Measurements from ENCODE around the gene SMAD3.

Gene SMAD3

DNA sequence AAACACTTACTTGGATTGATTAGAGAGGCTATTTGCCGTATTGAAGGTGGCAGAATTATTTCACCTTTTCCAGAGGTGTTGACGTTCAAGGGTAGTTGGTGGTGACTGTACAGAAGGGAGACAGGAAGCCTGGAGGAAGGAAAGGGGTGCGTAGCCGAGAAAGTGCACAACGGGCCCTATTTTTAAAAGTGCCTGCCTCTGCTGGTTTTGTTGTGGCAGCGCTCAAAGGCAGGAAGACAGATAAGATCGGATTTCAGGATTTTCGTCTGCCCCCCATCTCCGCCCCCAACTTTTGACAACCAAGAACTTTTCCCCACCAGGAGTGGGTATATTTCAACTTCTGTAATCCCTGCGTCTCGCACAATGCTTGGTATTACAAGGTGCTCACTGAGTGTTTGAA is 38.5 kb downstream of the SMAD3 start:
- DNase-seq (ENCODE audit: extremely low read depth, insufficient read length), result no peak
- Histone ChIP-seq H3K36me3 (ENCODE audit: control insufficient read depth, insufficient read depth, low read length) (0 out of 2 replicates have a peak, but pooled peaks cover 1% of the 10 kb centered on the region), H3K27me3 (replicated peaks; ENCODE audit: control insufficient read depth, insufficient read depth, low read length) (no peaks in the 10 kb centered on the region), H3K4me3 (replicated peaks; ENCODE audit: low read depth, low read length) (no peak overlapping the region)
- TF ChIP-seq, protein P1, sequence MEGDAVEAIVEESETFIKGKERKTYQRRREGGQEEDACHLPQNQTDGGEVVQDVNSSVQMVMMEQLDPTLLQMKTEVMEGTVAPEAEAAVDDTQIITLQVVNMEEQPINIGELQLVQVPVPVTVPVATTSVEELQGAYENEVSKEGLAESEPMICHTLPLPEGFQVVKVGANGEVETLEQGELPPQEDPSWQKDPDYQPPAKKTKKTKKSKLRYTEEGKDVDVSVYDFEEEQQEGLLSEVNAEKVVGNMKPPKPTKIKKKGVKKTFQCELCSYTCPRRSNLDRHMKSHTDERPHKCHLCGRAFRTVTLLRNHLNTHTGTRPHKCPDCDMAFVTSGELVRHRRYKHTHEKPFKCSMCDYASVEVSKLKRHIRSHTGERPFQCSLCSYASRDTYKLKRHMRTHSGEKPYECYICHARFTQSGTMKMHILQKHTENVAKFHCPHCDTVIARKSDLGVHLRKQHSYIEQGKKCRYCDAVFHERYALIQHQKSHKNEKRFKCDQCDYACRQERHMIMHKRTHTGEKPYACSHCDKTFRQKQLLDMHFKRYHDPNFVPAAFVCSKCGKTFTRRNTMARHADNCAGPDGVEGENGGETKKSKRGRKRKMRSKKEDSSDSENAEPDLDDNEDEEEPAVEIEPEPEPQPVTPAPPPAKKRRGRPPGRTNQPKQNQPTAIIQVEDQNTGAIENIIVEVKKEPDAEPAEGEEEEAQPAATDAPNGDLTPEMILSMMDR (IDR thresholded peaks at IDR 0.05; ENCODE audit: insufficient read depth, low read length, poor library complexity, severe bottlenecking), result no peak

DNA sequence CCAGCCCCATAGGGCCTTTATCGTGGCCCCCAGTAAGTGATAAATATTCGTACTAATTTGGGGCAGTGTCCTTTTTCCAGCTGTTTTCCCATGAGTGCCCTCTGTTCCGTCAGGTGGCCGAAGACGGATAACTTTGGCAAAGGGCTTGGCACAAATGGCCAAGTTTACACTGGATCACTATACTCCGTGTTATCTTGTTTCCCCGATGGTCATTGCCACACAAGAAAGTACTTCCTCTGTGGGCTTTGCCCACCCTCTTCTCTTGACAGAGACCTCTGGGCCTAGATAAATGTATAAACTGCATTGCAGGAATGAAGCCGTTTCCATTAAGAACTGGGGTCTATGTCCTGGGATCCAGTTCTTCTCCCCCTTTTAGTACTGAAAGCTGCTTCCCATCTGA is 39.1 kb downstream of the SMAD3 start:
- TF ChIP-seq, protein P1 (IDR thresholded peaks at IDR 0.05; ENCODE audit: insufficient read depth, low read length, poor library complexity, severe bottlenecking), result no peak
- H3K27me3 ChIP-seq (replicated peaks; ENCODE audit: control insufficient read depth, insufficient read depth, low read length), result no peaks in the 10 kb centered on the region
- H3K4me3 ChIP-seq (replicated peaks; ENCODE audit: low read depth, low read length), result no peak overlapping the region
- 0 out of 2 replicates have a peak, but pooled peaks cover 1% of the 10 kb centered on the region for H3K36me3 ChIP-seq (ENCODE audit: control insufficient read depth, insufficient read depth, low read length)
- no peak for DNase-seq (ENCODE audit: extremely low read depth, insufficient read length)

DNA sequence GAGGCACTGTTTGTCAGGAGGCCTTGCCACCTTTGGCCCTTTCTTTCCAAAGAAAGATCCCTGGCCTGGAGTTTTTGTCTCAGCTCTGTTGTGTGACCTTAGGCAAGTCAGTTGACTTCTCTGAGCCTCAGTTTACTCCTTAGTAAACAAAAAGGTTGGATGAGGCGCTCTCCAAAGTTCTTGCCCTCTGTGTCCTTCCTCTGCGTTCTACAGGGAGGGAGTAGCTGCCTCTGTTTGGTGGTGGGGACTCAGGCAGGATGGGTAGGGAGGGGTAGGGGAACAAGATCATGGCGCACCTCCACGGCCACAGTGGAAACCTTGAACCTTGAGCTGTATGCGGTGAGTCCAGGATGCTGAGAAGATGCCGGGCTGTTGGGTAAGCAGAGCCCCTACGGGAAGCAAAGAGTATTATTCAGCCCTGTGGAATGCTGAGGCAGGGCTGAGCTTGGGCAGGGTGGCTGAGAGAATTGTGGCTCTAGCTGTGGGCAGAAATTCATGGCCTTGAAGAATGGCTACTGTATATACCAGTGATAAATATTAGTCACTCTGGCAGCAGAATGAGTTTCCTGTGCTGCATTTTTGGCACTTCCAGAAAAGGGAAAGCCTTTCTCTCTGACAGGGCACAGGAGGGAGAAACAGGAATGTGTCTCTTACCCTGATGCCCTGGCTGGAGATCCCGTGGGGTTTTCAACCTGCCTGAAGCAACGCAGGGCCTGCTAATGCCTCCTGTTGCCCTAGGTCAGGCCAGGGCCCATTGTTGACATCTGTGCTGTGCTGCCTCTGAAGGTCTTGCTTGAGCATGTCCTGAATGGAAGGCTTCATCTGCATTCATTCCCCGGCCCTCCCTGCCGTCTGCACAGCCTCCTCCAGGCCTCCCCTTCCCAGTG is 39.9 kb downstream of the SMAD3 start:
- TF ChIP-seq, protein P1 (IDR thresholded peaks at IDR 0.05; ENCODE audit: insufficient read depth, low read length, poor library complexity, severe bottlenecking), result no peak
- Histone ChIP-seq H3K27me3 (replicated peaks; ENCODE audit: control insufficient read depth, insufficient read depth, low read length) (no peaks in the 10 kb centered on the region), H3K4me3 (replicated peaks; ENCODE audit: low read depth, low read length) (no peak overlapping the region), H3K36me3 (ENCODE audit: control insufficient read depth, insufficient read depth, low read length) (0 out of 2 replicates have a peak, but pooled peaks cover 1% of the 10 kb centered on the region)
- DNase-seq (ENCODE audit: extremely low read depth, insufficient read length), result no peak

DNA sequence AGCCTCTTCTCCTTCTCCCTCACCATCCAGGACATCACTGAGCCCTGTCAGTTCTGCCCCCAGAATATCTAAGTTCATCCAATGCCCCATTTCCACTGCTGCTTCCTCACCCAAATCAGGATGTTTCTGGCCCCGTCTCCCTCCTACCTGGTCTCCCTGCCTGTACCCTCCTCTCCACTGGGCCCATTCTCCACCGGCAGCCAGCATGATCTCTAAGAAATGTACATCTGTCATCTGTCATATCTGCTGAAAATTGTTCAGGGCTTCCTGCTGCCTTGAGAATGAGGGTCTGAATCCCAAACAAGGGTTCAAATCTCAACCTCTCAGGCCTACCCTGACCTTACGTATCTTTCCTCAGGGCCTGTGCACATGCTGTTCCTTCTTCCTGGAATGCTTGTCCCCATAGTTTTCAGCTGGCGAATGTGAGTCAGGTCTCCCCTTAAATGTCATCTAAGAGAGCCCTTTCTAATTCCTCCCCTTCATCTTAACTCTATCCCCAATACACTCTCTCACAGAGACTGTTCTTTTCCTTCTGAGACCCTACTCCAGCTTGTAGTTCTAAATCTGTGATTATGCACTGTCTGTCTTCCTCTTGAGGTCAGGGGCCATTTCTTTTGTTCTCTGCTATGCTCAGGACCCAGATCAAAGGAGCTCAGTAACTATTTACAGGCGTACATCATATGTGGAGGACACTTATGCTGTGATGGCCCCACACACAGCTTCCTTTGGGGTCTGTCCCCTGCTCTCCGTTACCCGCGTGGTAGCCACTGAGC is 40.8 kb downstream of the SMAD3 start:
- TF ChIP-seq, protein P1 (IDR thresholded peaks at IDR 0.05; ENCODE audit: insufficient read depth, low read length, poor library complexity, severe bottlenecking), result no peak
- DNase-seq (ENCODE audit: extremely low read depth, insufficient read length), result no peak
- Histone ChIP-seq H3K4me3 (replicated peaks; ENCODE audit: low read depth, low read length) (no peak overlapping the region), H3K27me3 (replicated peaks; ENCODE audit: control insufficient read depth, insufficient read depth, low read length) (no peaks in the 10 kb centered on the region), H3K36me3 (ENCODE audit: control insufficient read depth, insufficient read depth, low read length) (0 out of 2 replicates have a peak, but pooled peaks cover 1% of the 10 kb centered on the region)

DNA sequence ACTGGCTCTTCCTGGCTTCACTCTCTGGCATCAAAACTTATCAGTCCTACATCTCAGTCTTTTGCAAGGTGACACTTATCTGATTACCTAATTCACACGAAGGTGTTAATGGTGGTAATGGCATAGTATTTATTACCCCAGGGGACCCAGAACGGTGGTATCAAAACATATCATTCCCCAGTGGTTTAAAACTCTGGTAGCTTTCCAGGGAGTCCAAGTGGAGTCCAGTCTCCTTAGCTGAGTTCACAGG is 41.3 kb downstream of the SMAD3 start:
- H3K4me3 ChIP-seq (replicated peaks; ENCODE audit: low read depth, low read length), result no peak overlapping the region
- 0 out of 2 replicates have a peak, but pooled peaks cover 1% of the 10 kb centered on the region for H3K36me3 ChIP-seq (ENCODE audit: control insufficient read depth, insufficient read depth, low read length)
- TF ChIP-seq, protein P1 (IDR thresholded peaks at IDR 0.05; ENCODE audit: insufficient read depth, low read length, poor library complexity, severe bottlenecking), result no peak

More for the DNA sequence above, 41.3 kb downstream of the SMAD3 start:
- no peak for DNase-seq (ENCODE audit: extremely low read depth, insufficient read length)
- H3K27me3 ChIP-seq (replicated peaks; ENCODE audit: control insufficient read depth, insufficient read depth, low read length), result no peaks in the 10 kb centered on the region

All from GM06990 (cell line).